ENCODE data around the gene EML6. TPM values are rescaled to one million over a fixed set of nuclear protein-coding genes. Genes with fewer than 3 reads are reported as not detected.

Gene EML6
- total and polyA plus RNA-seq, 10 of the 15 experiments (the other 5 are each of a cell fraction or from before 2014, with no cell fraction given): 0.09 to 0.67 (median 0.21) TPM

DNA sequence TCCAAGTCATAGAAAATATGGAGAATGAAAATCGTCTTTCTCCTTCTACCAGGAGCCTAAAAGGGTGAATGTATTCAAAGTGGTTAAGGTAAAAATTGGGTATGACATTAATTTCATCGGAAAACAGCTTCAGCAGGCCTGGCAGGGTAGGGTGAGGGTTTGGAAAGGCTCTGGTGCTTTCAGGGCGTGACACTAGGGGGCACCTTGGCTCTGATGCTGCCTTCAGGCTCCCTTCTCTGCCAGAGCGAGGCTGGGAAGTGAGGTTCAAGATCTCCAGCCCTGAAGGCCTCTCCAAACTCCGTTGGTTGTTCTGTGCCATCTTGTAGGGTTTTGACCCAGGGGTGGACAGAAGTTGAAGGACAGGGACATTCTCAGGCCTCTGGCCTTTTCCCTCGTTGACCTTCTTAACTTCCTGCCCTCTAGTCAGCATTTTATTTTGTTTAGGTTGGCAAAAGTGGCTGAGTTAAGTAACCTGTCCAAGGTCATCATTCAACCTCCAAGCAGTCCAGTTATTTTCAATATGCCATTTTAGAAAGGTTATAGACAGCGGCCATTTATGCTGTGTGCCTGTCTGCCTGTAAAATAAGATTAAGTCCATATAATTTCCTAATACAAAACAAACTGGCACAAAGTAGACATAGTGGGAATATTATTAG lies 40.3 kb downstream of the EML6 start:
- ChIA-PET POLR2A (interaction anchor here (0.6 kb wide), 1 partner anchor 408 kb away, joined by 5 read pairs; no protein-coding TSS in a partner anchor), CTCF (interaction anchor here (0.7 to 2.8 kb wide), 5 partner anchors 9 to 411 kb away, joined by 3 to 19 read pairs (median 4); no protein-coding TSS in a partner anchor), SMC1A (ENCODE audit: uncharacterized antibody, unreplicated experiment) (interaction anchor here (1.0 to 2.5 kb wide), 3 partner anchors 12 to 411 kb away, joined by 5 to 6 read pairs (median 5); no protein-coding TSS in a partner anchor), RAD21 (ENCODE audit: unreplicated experiment) (interaction anchor here (1.0 to 2.7 kb wide), 2 partner anchors 250 to 411 kb away, joined by 3 to 8 read pairs; no protein-coding TSS in a partner anchor)
- Histone ChIP-seq H2AFZ (ENCODE audit: control insufficient read depth, low read depth, low read length) (no peak overlapping the region), H3K27me3 (replicated peaks in 1 of 2; ENCODE audit: control insufficient read depth in 2 of 2, insufficient read depth in 2 of 2, low read length in 1 of 2) (no peaks in the 10 kb centered on the region; a peak in 2 of 4 replicates), H3K79me2 (ENCODE audit: control insufficient read depth, insufficient read depth, low read length) (no peaks in the 10 kb centered on the region), H3K9ac (ENCODE audit: control insufficient read depth, insufficient read depth, low read length) (no peak overlapping the region), H4K20me1 (ENCODE audit: control insufficient read depth, insufficient read depth) (no peaks in the 10 kb centered on the region), H3K36me3 (ENCODE audit: control insufficient read depth in 2 of 2, insufficient read depth in 2 of 2, low read length in 1 of 2) (no peaks in the 10 kb centered on the region), H3K4me3 (no peak overlapping the region), H3K27ac (ENCODE audit: control insufficient read depth, insufficient read depth) (no peak overlapping the region), H3K9me3 (replicated peaks; ENCODE audit: control insufficient read depth, insufficient read depth, low read length) (no peaks in the 10 kb centered on the region), H3K4me2 (ENCODE audit: control insufficient read depth, insufficient read depth) (no peak overlapping the region), H3K4me1 (ENCODE audit: control insufficient read depth, insufficient read depth, low read length) (peaks cover 1% of the 10 kb centered on the region)
- peak; percentile 83 for ATAC-seq
- in situ Hi-C loops (cut with MboI) (no loop called here), intact Hi-C loops (cut with micrococcal nuclease; ENCODE audit: unreplicated experiment) (loop anchor here (1.0 to 5.0 kb wide), 3 partner anchors 75 to 411 kb away; no protein-coding TSS in a partner anchor)
- WGBS (ENCODE audit: insufficient coverage, insufficient replicate concordance, low lambda C conversion rate, missing lambda C conversion rate): 28% methylated on average over 7 of the region's 7 CpGs
- no TSS peak for BruUV-seq (replicated peaks)
- FAIRE-seq: peak; percentile 27
- DNase-seq (ENCODE audit: low read depth, low spot score): no peak
- TF ChIP-seq SIX5 (IDR thresholded peaks at IDR 0.05; ENCODE audit: low read depth, low read length, severe bottlenecking): no peak
- TF ChIP-seq, protein P1, sequence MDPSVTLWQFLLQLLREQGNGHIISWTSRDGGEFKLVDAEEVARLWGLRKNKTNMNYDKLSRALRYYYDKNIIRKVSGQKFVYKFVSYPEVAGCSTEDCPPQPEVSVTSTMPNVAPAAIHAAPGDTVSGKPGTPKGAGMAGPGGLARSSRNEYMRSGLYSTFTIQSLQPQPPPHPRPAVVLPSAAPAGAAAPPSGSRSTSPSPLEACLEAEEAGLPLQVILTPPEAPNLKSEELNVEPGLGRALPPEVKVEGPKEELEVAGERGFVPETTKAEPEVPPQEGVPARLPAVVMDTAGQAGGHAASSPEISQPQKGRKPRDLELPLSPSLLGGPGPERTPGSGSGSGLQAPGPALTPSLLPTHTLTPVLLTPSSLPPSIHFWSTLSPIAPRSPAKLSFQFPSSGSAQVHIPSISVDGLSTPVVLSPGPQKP (IDR thresholded peaks at IDR 0.05; ENCODE audit: low read depth, low read length): no peak
- TF ChIP-seq MEF2B (IDR thresholded peaks at IDR 0.05; ENCODE audit: partially characterized antibody, poor library complexity, severe bottlenecking): no peak
- no peak for TF ChIP-seq ZNF384 (IDR thresholded peaks at IDR 0.05; ENCODE audit: borderline replicate concordance, low read depth, low read length)
- TF ChIP-seq, protein P2, sequence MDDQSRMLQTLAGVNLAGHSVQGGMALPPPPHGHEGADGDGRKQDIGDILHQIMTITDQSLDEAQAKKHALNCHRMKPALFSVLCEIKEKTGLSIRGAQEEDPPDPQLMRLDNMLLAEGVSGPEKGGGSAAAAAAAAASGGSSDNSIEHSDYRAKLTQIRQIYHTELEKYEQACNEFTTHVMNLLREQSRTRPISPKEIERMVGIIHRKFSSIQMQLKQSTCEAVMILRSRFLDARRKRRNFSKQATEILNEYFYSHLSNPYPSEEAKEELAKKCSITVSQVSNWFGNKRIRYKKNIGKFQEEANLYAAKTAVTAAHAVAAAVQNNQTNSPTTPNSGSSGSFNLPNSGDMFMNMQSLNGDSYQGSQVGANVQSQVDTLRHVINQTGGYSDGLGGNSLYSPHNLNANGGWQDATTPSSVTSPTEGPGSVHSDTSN (IDR thresholded peaks at IDR 0.05; ENCODE audit: insufficient replicate concordance, low read depth, low read length): no peak
- peak; percentile 49 for TF ChIP-seq RAD21 (IDR thresholded peaks at IDR 0.05; ENCODE audit: insufficient read depth, low read depth, low read length)
- TF ChIP-seq, protein P3, sequence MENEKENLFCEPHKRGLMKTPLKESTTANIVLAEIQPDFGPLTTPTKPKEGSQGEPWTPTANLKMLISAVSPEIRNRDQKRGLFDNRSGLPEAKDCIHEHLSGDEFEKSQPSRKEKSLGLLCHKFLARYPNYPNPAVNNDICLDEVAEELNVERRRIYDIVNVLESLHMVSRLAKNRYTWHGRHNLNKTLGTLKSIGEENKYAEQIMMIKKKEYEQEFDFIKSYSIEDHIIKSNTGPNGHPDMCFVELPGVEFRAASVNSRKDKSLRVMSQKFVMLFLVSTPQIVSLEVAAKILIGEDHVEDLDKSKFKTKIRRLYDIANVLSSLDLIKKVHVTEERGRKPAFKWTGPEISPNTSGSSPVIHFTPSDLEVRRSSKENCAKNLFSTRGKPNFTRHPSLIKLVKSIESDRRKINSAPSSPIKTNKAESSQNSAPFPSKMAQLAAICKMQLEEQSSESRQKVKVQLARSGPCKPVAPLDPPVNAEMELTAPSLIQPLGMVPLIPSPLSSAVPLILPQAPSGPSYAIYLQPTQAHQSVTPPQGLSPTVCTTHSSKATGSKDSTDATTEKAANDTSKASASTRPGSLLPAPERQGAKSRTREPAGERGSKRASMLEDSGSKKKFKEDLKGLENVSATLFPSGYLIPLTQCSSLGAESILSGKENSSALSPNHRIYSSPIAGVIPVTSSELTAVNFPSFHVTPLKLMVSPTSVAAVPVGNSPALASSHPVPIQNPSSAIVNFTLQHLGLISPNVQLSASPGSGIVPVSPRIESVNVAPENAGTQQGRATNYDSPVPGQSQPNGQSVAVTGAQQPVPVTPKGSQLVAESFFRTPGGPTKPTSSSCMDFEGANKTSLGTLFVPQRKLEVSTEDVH (IDR thresholded peaks at IDR 0.05; ENCODE audit: low read depth, partially characterized antibody): no peak
- TF ChIP-seq, protein P4, sequence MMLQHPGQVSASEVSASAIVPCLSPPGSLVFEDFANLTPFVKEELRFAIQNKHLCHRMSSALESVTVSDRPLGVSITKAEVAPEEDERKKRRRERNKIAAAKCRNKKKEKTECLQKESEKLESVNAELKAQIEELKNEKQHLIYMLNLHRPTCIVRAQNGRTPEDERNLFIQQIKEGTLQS (IDR thresholded peaks at IDR 0.05; ENCODE audit: borderline replicate concordance, extremely low read depth, low read depth, low read length): no peak
- no peak for TF ChIP-seq JUNB (IDR thresholded peaks at IDR 0.05)
- no peak for TF ChIP-seq SRF (IDR thresholded peaks at IDR 0.05; ENCODE audit: low read depth in 2 of 2, low read length in 2 of 2)
- TF ChIP-seq SUZ12 (IDR thresholded peaks at IDR 0.05; ENCODE audit: unreplicated experiment): no peak
- no peak for TF ChIP-seq BMI1 (IDR thresholded peaks at IDR 0.05; ENCODE audit: borderline replicate concordance)
- TF ChIP-seq PAX5 (IDR thresholded peaks at IDR 0.05; ENCODE audit: borderline replicate concordance, low read depth, low read length): no peak
- no peak for TF ChIP-seq MXI1 (IDR thresholded peaks at IDR 0.05; ENCODE audit: low read depth, low read length)
- TF ChIP-seq, protein P5, sequence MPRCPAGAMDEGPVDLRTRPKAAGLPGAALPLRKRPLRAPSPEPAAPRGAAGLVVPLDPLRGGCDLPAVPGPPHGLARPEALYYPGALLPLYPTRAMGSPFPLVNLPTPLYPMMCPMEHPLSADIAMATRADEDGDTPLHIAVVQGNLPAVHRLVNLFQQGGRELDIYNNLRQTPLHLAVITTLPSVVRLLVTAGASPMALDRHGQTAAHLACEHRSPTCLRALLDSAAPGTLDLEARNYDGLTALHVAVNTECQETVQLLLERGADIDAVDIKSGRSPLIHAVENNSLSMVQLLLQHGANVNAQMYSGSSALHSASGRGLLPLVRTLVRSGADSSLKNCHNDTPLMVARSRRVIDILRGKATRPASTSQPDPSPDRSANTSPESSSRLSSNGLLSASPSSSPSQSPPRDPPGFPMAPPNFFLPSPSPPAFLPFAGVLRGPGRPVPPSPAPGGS (IDR thresholded peaks at IDR 0.05; ENCODE audit: borderline replicate concordance, insufficient read depth, low read depth, low read length, poor library complexity, severe bottlenecking): no peak

All from GM12878 (cell line).